Measurements from ENCODE around the gene HSD3B2. TPM values are rescaled to one million over a fixed set of nuclear protein-coding genes. Genes with fewer than 3 reads are reported as not detected.
A peak's percentile ranks its signal among the peaks of the same experiment; 100 is the strongest.

HSD3B2 gene
- 100 to 1,000 TPM in 1 of 4 donors, 10 to 100 TPM in 1, 1 to 10 TPM in 2; 3.0 to 125 (median 46.4) TPM for total RNA-seq

DNA sequence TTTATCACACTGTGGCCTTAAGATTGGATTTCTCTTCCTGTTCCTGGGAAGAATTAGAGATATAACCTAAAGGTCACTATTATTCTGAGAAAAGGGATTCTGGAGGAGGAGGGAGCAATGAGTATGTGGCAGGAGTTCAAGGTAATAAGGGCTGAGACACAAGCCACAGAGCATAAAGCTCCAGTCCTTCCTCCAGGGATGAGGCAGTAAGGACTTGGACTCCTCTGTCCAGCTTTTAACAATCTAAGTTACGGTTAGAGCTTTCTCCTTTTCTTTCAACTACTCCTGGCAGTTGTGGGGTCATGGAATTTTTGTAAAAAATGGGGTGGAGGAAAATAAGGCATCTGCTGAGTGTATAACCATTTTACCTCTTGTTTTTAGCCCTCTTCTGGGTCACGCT lies at the start of gene HSD3B2:
Gene HSD3B2 (plus strand): TSS at position 201 of the 400 bp plus-strand sequence. CDS start 270 bp downstream, outside the sequence.
- no peaks in the 10 kb centered on the region for H3K9me3 ChIP-seq
- no peak within 1 kb of the TSS for H3K4me3 ChIP-seq
- intact Hi-C loops (cut with DNase I; ENCODE audit: low total_unique reads) = no loop called here
- DNase-seq = no peak
- WGBS, 2 donors (ENCODE audit: low coverage in 1 of 2) = 85 to 93% methylated on average over 2 of the region's 2 CpGs
- H3K27me3 ChIP-seq = no peaks in the 10 kb centered on the region
- peaks cover 0 to 12% (median 5%) of the 10 kb centered on the region in 4 donors for H3K4me1 ChIP-seq
- TF ChIP-seq EP300 (IDR thresholded peaks at IDR 0.05; ENCODE audit: low read depth) (no peak), POLR2A (IDR thresholded peaks at IDR 0.05) (peak; percentile 18), POLR2AphosphoS5 (IDR thresholded peaks at IDR 0.05) (peak in 1 of 3 donors; percentile 31)
- TF ChIP-seq, protein P1, sequence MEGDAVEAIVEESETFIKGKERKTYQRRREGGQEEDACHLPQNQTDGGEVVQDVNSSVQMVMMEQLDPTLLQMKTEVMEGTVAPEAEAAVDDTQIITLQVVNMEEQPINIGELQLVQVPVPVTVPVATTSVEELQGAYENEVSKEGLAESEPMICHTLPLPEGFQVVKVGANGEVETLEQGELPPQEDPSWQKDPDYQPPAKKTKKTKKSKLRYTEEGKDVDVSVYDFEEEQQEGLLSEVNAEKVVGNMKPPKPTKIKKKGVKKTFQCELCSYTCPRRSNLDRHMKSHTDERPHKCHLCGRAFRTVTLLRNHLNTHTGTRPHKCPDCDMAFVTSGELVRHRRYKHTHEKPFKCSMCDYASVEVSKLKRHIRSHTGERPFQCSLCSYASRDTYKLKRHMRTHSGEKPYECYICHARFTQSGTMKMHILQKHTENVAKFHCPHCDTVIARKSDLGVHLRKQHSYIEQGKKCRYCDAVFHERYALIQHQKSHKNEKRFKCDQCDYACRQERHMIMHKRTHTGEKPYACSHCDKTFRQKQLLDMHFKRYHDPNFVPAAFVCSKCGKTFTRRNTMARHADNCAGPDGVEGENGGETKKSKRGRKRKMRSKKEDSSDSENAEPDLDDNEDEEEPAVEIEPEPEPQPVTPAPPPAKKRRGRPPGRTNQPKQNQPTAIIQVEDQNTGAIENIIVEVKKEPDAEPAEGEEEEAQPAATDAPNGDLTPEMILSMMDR (IDR thresholded peaks at IDR 0.05) = no peak
- no peak within 1 kb of the TSS for H3K27ac ChIP-seq
- no peaks in the 10 kb centered on the region for H3K36me3 ChIP-seq
- in situ Hi-C loops (cut with MboI; ENCODE audit: low pct_ligation_motif_present in 1 of 4, low pct_unique_long_range_greater_than_20kb in 1 of 4, low sequenced_read_pairs in 3 of 4) = no loop called here

DNA sequence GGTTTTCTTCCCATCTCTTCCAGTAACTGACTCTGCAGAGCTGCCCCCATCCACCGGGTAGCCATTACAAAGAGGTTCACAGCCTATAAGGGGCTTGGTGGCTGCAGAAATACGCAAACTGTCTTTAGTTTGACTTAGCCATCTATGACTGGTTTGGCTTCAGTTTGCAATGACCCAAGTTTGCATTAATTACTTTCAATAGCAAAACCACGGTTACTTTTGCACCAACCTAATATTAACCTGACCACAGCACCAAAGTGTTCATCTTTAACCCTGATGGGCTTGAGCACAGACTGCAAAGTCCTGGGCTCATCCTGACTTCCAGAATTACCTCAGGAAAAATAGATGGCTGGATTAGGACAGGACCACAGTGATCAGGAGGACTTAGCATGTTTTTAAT lies 48.5 kb upstream of the HSD3B2 start:
- Histone ChIP-seq H3K4me3 (no peak overlapping the region), H3K27me3 (no peaks in the 10 kb centered on the region), H3K27ac (no peak overlapping the region), H3K36me3 (no peaks in the 10 kb centered on the region), H3K4me1 (no peaks in the 10 kb centered on the region), H3K9me3 (no peaks in the 10 kb centered on the region)
- in situ Hi-C loops (cut with MboI; ENCODE audit: low pct_ligation_motif_present in 1 of 4, low pct_unique_long_range_greater_than_20kb in 1 of 4, low sequenced_read_pairs in 3 of 4) (loop anchor here in 3 of 4 donors (10.0 kb wide), 2 partner anchors 82 to 92 kb away; no protein-coding TSS in a partner anchor), intact Hi-C loops (cut with DNase I; ENCODE audit: low total_unique reads) (loop anchor here (5.0 kb wide), 1 partner anchor 89 kb away; no protein-coding TSS in a partner anchor)
- DNase-seq = no peak
- TF ChIP-seq POLR2A (IDR thresholded peaks at IDR 0.05) (no peak), EP300 (IDR thresholded peaks at IDR 0.05; ENCODE audit: low read depth) (no peak), POLR2AphosphoS5 (IDR thresholded peaks at IDR 0.05) (no peak)
- TF ChIP-seq, protein P1 (IDR thresholded peaks at IDR 0.05) = no peak
- WGBS, 2 donors (ENCODE audit: low coverage in 1 of 2) = 93 to 100% methylated on average over 2 to 3 of the region's 3 CpGs

DNA sequence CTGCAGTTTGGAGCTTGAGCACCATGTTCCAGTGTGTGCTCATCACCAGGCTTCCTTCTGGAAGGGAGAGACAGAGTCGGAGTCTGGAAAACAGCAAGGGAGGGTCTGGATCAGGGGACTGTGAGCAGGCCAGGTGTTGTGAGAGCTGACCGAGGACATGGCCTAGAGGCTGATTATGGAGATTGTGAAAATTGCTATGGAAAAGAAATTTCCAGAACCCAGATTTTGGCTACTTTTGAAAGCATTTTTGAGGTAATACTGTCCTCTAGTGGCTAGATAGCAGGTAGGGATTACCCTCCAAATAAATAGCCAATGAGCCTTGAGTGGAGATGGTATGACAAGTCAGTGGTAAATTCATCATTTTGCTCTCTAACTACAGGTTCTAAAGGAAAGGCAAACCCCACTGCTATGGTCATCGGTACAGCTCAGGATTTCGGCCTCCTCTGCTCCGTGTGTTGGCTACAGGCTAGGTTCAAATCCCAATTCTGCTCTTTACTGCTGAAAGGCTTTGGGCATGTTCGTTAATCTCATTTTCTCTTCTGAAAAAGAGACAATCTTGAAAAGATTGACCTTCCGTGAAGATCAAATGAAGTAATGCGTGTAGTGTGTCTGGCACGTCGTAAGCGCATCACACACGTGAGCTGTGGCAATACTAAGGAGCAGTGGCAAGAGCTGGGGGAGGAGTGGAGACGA lies 47.4 kb upstream of the HSD3B2 start:
- no peak overlapping the region for H3K4me3 ChIP-seq
- no peak for DNase-seq
- in situ Hi-C loops (cut with MboI; ENCODE audit: low pct_ligation_motif_present in 1 of 4, low pct_unique_long_range_greater_than_20kb in 1 of 4, low sequenced_read_pairs in 3 of 4) (loop anchor here in 3 of 4 donors (10.0 kb wide), 2 partner anchors 83 to 93 kb away; no protein-coding TSS in a partner anchor), intact Hi-C loops (cut with DNase I; ENCODE audit: low total_unique reads) (loop anchor here (5.0 kb wide), 1 partner anchor 90 kb away; no protein-coding TSS in a partner anchor)
- H3K27me3 ChIP-seq = no peaks in the 10 kb centered on the region
- no peaks in the 10 kb centered on the region for H3K36me3 ChIP-seq
- 64 to 74% methylated on average over 8 to 13 of the region's 13 CpGs for whole genome bisulfite sequencing, 2 donors (ENCODE audit: low coverage in 1 of 2)
- TF ChIP-seq, protein P1 (IDR thresholded peaks at IDR 0.05) = peak; percentile 82 to 90 (median 89)
- no peak for TF ChIP-seq POLR2A (IDR thresholded peaks at IDR 0.05)
- H3K4me1 ChIP-seq = peaks cover 0 to 9% (median under 1%) of the 10 kb centered on the region in 4 donors
- no peak overlapping the region for H3K27ac ChIP-seq
- H3K9me3 ChIP-seq = no peaks in the 10 kb centered on the region

DNA sequence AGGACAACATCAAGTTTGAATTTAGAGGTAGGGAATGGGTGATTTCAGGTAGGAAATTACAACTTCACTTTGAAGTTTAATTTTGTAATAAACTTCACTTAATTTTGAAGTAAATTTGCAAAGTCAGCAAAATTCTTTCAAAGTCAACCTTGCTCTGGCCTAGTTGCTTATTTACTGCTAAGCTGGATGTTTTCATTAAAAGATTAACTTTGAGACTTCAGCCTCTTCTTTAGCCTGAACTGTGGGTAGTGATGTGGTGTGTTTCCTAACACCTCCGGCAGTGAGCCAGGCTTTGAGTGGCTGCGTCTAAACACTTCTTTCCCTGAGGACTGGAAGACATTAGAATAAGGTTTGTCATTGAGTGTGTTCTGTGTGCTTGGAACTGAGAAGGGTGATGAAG lies 46.4 kb upstream of the HSD3B2 start, which contains the start of gene HAO2:
Gene HAO2 (plus strand): TSS at position 232 of the 400 bp plus-strand sequence. CDS start 12,301 bp downstream, outside the sequence.
- Histone ChIP-seq H3K27ac (no peak within 1 kb of the TSS), H3K4me3 (no peak within 1 kb of the TSS), H3K4me1 (peaks cover 0 to 16% (median 7%) of the 10 kb centered on the region in 4 donors), H3K9me3 (no peaks in the 10 kb centered on the region), H3K27me3 (no peaks in the 10 kb centered on the region), H3K36me3 (no peaks in the 10 kb centered on the region)
- TF ChIP-seq EP300 (IDR thresholded peaks at IDR 0.05; ENCODE audit: low read depth) (no peak), POLR2A (IDR thresholded peaks at IDR 0.05) (no peak), POLR2AphosphoS5 (IDR thresholded peaks at IDR 0.05) (no peak)
- TF ChIP-seq, protein P1 (IDR thresholded peaks at IDR 0.05) = no peak
- DNase-seq = no peak
- in situ Hi-C loops (cut with MboI; ENCODE audit: low pct_ligation_motif_present in 1 of 4, low pct_unique_long_range_greater_than_20kb in 1 of 4, low sequenced_read_pairs in 3 of 4) = loop anchor here in 3 of 4 donors (10.0 kb wide), 2 partner anchors 84 to 94 kb away; no protein-coding TSS in a partner anchor
- intact Hi-C loops (cut with DNase I; ENCODE audit: low total_unique reads) = loop anchor here (5.0 kb wide), 1 partner anchor 91 kb away; no protein-coding TSS in a partner anchor
- 68 to 93% methylated on average over 2 of the region's 2 CpGs for WGBS, 2 donors (ENCODE audit: low coverage in 1 of 2)

Measured in transverse colon (tissue), 4 donors.